NOMO-1 treated with DMSO at 0.1 percent for 48 hours (cell line): Measurements from ENCODE around the gene ADCY7.

Experiments
- DNase-seq: peaks from one replicate; lab custom pipeline; 2025; ENCODE audit not compliant: unreplicated experiment; lab: John Stamatoyannopoulos, UW

Gene ADCY7

GRCh38 chr16:50265716-50266336 is 525 bp upstream of the ADCY7 start:
- no peak for DNase-seq

- DNase-seq: no peak
Observed at GRCh38 chr16:50267151-50267631, 840 bp downstream of the ADCY7 start.

GRCh38 chr16:50267651-50268050 is 1.3 kb downstream of the ADCY7 start:
- peak; percentile 64 for DNase-seq

DNA sequence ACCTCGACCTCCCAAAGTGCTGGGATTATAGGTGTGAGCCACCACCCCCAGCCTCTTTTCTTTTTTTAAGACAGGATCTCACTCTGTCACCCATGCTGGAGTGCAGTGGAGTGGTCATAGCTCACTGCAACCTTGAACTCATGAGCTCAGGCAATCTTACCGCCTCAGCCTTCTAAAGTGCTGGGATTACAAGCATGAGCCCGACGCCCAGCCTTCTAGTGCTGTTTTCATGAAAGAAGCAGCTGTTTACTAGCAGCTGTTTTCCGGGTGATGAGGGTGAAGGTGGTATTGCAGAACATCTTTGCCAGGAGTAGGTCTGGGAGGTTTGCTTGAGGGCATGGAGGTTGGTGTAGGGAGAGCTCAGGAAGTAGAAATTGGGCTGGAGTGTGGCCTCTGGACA is 2.0 kb downstream of the ADCY7 start:
- DNase-seq: no peak

- no peak for DNase-seq
Observed at GRCh38 chr16:50269061-50269705, 2.8 kb downstream of the ADCY7 start.

- DNase-seq: no peak
Observed at GRCh38 chr16:50269769-50270509, 3.6 kb downstream of the ADCY7 start.

GRCh38 chr16:50270510-50271147 is 4.3 kb downstream of the ADCY7 start:
- peak; percentile 18 for DNase-seq

DNA sequence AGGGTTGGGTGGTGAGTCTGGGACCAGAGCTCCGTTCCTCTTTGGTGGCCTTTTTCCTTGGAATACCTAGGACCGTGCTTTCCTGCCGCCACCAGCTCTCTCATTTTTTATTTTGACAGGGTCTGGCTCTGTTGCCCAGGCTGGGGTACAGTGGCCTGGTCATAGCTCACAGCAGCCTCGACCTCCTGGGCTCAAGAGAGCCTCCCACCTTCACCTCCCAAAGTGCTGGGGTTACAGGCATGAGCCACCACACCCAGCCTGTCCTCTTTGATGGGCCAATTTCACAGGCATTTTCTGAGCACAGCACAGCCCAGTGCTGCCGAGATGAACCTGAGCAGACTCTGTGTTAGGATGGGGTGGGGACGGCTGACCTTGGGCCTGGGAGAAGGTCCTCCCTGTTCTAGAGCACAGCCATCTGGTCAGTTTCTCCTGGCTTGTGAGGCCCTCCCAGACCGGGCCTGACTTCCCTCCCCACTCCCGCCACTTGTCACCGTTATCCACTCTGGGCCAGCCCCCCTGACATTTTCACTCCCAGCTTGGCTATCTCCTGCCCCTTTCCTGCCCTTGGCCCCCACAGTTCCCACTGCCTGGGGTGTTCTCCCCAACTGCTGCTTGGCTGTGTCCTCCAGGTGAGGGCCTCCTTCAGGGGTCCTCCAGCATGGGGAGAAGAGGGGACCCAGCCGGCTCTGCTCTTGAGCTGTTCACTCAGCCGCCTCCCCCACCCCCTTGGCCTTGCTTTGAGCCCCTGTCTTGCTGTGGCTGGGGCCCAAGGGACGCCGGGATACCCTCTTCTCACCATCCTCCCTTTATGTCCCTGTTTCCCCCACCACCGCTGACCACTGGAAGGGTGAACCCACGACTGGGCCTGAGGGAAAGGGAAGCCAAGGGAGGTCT is 5.0 kb downstream of the ADCY7 start:
- no peak for DNase-seq

- DNase-seq: no peak
Observed at GRCh38 chr16:50272111-50272571, 5.8 kb downstream of the ADCY7 start.

GRCh38 chr16:50272687-50273381 is 6.5 kb downstream of the ADCY7 start:
- no peak for DNase-seq

DNA sequence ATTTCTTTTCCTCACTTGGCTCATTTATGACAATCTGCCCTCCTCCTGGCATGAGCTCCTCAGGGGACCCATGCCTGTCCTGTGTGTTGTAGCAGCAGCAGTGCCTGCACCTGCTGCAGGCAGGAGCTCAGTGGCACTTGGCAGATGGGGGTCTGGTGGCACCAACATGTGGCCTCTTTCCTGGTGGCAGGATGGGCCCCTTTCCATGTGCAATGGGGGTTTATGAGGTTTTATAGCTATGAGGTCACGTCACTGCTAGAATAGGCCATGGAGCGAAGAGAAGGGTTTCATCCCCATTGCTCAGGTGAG is 7.0 kb downstream of the ADCY7 start:
- no peak for DNase-seq

- peak; percentile 93 for DNase-seq
Observed at GRCh38 chr16:50273888-50274325, 7.6 kb downstream of the ADCY7 start.

DNA sequence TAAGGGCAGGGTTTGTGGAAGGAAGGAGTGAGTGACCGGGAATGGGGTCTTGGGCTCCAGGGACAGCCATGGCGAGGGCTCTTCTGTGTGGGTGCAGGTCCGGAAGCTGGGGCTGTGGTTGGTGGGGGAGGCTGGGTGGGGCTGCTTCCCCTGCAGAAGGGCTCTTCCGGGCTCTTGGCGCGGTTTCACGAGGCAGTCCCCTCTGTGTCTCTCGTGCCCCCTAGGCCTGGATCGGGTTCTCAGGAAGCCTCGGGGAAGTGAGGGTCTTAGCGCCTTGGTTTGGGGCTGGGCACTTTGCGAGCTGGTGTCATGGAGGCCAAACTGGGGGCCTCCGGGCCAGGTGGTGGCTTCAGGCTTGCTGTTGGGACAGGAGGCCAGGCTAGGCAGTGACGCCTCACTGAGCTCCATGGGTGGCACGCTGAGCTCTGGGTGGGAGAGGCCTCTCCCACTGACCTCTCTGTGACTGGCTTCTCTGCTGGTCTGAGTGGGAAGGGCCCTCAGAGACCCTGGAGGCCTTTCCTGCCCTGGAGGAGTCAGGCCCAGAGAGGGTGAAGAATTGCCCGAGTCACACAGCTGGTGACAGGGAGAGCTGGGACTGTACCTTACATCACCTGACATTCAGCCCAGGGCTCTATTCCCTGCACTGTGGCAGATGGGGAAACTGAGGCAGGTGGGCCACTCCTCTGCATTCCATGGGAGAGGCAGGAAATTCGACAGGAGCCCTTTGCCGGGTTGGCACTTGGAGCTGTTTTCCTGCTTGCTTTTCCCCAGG is 8.2 kb downstream of the ADCY7 start:
- DNase-seq: peak; percentile 73

GRCh38 chr16:50275098-50275415 is 8.7 kb downstream of the ADCY7 start:
- no peak for DNase-seq

DNA sequence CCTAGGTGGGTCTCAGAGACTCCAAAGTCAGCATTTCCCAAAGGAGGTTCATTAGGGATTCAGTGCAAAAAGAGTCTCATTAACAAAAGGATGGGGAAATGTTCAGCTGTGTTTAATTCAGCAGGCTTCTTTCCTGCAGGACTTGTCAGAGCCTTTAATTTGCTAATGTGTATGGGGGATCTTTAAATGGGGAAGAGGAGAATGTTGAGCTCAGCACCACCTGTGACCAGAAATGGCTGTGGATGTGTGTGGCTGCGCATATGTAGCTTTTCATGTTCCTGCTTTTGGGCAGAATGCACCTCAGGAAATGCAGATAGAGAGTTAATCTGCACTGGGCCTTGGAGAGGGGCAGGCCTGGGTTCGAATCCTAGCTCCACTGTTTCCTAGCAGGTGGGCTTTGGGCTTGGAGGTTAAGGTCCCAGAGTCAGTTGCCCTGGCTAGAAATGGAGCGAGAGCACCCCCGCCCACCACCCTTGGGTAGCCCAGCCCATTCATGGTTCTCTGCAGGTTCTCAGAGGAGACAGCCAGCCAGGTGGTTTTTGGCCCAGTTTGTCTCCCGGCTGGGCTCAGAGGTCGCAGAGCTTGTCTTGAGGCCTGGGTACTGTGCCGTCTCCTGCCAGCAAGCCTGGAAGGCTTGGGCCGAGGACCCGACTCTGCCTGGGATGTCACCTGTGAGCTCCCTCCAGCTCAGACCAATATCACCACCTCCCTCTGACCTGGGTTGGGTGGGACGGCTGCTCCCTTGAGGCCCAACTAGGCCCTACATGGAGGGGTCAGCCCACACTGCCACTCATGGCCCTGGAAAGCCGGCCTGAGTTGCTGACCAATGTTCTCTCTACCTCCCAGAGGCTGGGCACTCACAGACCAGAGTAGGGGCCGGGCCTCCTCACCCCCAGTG is 9.3 kb downstream of the ADCY7 start:
- DNase-seq: peak; percentile 10

DNA sequence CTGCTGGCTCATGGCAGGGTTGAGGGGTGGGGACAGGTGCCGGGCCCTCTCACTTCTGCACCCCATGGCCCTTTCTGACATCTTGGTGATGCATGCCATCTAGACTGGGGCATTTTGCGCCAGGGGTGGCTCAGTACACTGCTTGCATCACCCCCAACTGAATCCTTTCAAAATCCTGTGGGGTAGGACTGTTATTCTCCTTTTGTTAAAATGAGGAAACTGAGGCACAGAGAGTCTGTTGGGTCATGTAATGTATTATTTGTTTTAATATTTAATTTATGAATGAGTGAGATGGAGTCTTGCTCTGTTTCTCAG is 9.9 kb downstream of the ADCY7 start:
- no peak for DNase-seq

DNA sequence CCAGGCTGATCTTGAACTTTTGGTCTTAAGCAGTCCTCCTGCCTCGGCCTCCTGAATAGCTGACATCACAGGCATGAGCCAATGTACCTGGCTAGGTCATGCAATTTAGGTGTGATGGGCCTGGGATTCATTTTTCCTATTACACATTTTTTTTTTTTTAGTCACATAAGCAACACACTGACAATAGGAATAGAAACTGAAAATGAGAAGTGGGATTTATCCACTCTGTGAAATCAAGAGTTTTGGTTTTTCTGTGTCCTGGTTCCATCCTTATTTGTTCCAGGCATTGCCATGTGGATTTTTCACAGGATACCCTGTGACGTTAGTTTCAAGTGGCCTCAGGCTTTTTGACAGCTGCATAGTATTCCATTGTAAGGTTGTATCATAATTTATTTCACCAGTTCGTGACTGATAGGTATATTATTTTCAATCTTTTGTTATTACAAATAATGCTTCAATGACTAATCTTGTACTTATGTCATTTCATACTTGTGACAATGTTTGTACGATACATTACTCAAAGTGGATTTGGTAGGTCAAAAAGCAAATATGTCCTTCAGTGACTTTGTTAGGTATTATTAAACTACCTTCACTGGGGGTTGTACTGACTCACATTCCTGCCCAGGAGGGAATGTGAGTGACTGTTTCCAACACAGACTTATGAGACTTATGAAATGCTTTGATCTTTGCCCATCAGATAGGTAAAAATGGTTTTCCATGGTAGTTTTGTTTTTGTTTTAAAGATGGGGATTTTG is 10.6 kb downstream of the ADCY7 start:
- DNase-seq: peak; percentile 65

- no peak for DNase-seq
Observed at GRCh38 chr16:50278251-50278650, 11.9 kb downstream of the ADCY7 start.
